GM12873 (cell line): ENCODE data around the gene PLEKHM2.

Source experiments
- CTCF ChIP-seq: IDR thresholded peaks from 2 replicates; pipeline ENCODE4 v1.5.1; 2012; ENCODE audit warnings: low read depth, mild to moderate bottlenecking, moderate library complexity, low read length, control low read depth; ENCODE audit not compliant: insufficient read depth; ENCODE audit errors: missing control alignments

Gene PLEKHM2

DNA sequence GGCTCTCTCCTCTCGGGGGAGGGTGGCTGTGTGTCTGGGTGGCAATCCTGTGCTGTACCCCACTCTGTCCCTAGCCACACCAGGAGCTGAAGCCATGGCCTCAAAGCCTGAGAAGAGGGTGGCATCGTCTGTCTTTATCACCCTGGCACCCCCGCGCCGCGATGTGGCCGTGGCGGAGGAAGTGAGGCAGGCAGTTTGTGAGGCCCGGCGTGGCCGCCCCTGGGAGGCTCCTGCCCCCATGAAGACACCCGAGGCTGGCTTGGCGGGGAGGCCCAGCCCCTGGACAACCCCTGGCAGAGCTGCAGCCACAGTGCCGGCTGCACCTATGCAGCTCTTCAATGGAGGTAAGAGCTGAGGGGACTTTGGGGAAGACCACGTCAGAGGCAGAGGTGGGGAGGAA is 80.8 kb downstream of the PLEKHM2 start:
- TF ChIP-seq CTCF: no peak

DNA sequence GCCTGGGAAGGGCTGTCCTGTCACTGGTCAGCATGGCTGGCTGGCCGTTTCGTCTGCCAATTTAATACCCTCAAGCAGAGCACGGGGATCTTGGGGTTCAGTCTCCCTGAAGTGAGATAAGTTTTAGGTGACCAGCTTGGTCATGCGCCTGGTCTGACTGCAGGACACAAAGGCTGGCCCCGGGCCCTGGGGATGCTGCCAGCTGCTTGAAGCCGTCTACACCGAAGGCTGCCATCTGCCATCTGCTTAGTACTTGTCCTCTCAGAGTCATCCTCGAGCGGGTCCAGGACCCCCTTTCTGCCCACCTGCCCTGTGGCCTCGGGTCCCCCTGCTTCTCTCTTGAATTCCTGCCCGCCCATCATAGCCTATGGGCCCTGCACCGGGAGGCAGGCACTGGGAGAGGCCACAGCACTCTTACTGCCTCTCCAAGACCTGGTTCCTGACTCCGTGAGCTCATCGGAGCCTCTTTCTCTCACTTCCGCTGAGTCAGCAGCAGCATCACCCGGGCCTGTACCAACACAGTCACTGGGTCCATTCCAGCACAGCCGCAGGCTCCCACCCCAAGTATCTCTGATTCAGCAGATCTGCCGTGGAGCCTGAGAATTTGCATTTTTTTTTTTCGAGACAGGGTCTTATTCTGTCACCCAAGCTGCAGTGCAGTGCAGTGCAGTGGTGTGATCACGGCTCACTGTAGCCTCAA is 81.5 kb downstream of the PLEKHM2 start:
- no peak for TF ChIP-seq CTCF

DNA sequence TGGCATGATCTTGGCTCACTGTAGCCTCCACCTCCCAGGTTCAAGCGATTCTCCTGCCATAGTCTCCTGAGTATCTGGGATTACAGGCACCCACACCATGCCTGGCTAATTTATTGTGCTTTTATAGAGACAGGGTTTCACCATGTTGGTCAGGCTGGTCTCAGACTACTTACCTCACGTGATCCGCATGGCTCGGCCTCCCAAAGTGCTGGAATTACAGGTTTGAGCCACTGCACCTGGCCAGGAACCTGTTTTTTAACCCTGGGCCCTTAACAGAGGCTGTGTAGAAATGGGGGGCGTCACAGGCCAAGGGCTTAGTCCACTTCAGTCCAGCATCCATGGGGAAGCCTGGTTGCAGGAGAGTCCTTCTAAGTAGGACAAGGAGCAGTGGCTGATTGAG is 83.8 kb downstream of the PLEKHM2 start:
- no peak for TF ChIP-seq CTCF

DNA sequence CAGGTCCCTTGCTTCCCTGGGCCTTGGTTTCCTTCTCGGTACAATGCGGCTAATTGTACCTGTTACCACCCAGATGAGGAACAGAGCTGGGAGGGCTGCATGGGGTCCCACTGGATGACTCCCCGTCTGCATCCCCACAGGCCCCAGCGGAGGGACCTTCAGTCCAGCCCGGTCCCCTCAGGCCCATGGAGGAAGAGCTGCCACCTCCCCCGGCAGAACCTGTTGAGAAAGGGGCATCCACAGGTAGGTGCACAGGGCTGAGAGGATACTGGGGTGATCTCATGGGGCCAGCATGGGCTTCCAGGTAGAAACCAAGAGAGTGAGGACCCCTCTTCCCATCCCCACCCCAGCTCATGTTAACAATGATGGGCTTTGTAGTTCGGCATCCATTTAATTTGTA is 84.3 kb downstream of the PLEKHM2 start:
- TF ChIP-seq CTCF: no peak

- TF ChIP-seq CTCF: no peak
Measured at GRCh38 chr1:15770313-15770962, 86.3 kb downstream of the PLEKHM2 start.

DNA sequence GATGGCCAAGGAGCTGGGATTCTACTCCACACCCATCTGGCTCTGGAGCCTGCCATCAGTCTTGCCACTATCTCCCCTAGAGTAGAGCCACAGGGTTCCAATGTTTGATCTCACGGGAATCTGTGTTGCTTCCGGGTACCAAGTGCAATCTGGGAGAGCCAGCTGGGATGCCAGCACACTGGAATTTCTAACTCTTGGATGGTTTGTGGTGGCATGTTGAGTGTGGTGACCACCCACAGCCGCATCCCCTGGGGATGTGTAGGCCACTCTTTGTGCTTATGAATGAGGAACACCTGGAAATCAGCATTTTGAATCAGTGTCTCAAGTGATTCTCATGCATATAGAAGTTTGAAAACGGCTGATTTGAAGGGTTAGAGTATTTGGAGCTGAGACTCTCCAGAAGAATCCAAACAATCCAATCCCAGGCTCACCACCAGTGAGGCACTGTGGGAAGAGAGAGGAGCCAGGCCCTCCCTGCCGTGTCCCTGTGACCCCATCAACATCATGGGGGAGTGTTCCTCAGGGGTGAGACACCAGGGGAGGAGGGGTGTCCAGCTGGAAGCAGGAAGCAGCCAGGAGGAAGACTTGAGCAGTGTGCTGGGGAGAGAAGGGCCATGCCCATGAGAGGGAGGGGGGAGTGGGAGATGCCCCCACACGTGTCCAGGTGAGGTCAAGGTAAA is 87.9 kb downstream of the PLEKHM2 start:
- TF ChIP-seq CTCF: no peak

DNA sequence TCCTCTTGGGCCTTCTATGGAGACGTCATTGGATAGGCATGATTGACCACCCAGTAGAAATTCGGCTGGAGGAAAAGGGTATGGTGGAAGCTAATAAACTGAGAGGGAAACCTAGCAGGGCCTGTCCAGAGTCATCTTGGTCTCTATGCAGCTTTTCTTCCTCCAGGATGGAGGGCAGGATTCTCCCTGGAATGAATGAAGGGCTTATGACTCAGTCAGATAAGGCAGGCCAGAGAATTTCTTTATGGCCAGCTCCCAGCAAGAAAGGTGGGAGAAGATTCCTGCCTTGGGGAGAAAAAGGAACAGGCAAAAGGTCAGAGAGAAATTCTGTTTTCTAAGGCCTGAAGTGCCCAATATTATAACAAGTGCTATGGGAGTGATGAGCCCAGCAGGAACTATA is 91.6 kb downstream of the PLEKHM2 start:
- TF ChIP-seq CTCF: no peak
